ENCODE data around the gene CEMIP2.

GRCh38 chr9:71690063-71690688 lies 78.1 kb downstream of the CEMIP2 start:
- TF ChIP-seq CTCF (IDR thresholded peaks at IDR 0.05; ENCODE audit: extremely low read depth in 1 of 2, insufficient read depth in 1 of 2, low read depth in 1 of 2, low read length in 2 of 2), result no peak
- TF ChIP-seq EZH2 (IDR thresholded peaks at IDR 0.05; ENCODE audit: borderline replicate concordance, low read depth, low read length, severe bottlenecking), result no peak
- no peak for TF ChIP-seq POLR2A (IDR thresholded peaks at IDR 0.05; ENCODE audit: low read depth, low read length)
- TF ChIP-seq POLR2AphosphoS5 (IDR thresholded peaks at IDR 0.05; ENCODE audit: insufficient read depth, low read depth, low read length), result no peak
- TF ChIP-seq, protein P1, sequence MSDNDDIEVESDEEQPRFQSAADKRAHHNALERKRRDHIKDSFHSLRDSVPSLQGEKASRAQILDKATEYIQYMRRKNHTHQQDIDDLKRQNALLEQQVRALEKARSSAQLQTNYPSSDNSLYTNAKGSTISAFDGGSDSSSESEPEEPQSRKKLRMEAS (IDR thresholded peaks at IDR 0.05; ENCODE audit: insufficient read depth, insufficient read length), result no peak
- no peak for TF ChIP-seq JUN (IDR thresholded peaks at IDR 0.05; ENCODE audit: borderline replicate concordance, insufficient read depth, insufficient read length, low read depth)
- no peak for TF ChIP-seq GATA2 (IDR thresholded peaks at IDR 0.05; ENCODE audit: insufficient read depth, insufficient read length, low read depth, low read length)
- TF ChIP-seq MYC (IDR thresholded peaks at IDR 0.05; ENCODE audit: low read depth, low read length), result no peak
